MM.1S (cell line): ENCODE measurements around the gene SRP9.

Source experiments
- EZH2 ChIP-seq: fragments of 300-600 bp; sonication (generic); optimal IDR thresholded peaks from 2 replicates; pipeline ENCODE3; 2017; ENCODE audit warnings: low read depth, mild to moderate bottlenecking, antibody characterized with exemption, low read length, mixed read lengths
- TF ChIP-seq, protein P1 (sequence below): fragments of 300-600 bp; sonication (generic); IDR thresholded peaks from 2 replicates; pipeline ENCODE4 v1.5.1; 2016; ENCODE audit warnings: antibody characterized with exemption, low read length, mixed read lengths

DNA sequence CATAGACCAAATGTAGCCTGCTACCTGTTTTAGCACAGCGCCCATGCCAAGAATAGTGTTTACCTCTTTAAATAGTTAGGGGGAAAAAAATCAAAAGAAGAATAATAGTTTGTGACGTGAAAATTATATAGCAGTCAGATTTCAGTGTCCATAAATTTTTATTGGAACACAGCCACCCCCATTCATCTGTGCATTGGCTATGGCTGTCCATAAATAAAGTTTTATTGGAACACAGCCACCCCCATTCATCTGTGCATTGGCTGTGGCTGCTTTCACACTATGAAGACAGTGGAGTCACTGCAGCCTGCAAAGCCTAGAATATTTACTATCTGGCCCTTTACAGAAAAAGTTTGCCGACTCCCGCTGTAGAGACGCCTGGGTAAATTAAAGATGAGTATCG is 53.2 kb downstream of the SRP9 start:
- TF ChIP-seq, protein P1, sequence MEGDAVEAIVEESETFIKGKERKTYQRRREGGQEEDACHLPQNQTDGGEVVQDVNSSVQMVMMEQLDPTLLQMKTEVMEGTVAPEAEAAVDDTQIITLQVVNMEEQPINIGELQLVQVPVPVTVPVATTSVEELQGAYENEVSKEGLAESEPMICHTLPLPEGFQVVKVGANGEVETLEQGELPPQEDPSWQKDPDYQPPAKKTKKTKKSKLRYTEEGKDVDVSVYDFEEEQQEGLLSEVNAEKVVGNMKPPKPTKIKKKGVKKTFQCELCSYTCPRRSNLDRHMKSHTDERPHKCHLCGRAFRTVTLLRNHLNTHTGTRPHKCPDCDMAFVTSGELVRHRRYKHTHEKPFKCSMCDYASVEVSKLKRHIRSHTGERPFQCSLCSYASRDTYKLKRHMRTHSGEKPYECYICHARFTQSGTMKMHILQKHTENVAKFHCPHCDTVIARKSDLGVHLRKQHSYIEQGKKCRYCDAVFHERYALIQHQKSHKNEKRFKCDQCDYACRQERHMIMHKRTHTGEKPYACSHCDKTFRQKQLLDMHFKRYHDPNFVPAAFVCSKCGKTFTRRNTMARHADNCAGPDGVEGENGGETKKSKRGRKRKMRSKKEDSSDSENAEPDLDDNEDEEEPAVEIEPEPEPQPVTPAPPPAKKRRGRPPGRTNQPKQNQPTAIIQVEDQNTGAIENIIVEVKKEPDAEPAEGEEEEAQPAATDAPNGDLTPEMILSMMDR = no peak
- no peak for TF ChIP-seq EZH2
